Panc1 (cell line): ENCODE results near the gene PTPN18. TPM values are rescaled to one million over a fixed set of nuclear protein-coding genes. Genes with fewer than 3 reads are reported as not detected.

Source experiments
- ATAC-seq: fragments of 200-7000 bp; cut with Tn5 transposase; 2 replicates; pipeline ENCODE4 v1.9.1; 2020; ENCODE audit warnings: mild to moderate bottlenecking, moderate library complexity
- BruUV-seq: library from RNA; stranded (reverse); fragments of 400-500 nt; replicated peaks from 2 replicates; lab custom pipeline; 2021; lab: Mats Ljungman, UMichigan
- CTCF ChIA-PET: fragments of 300-600 bp; sonication (Branson Sonifier 250); formaldehyde crosslinking; loops from one replicate; lab custom pipeline; 2022; ENCODE audit warnings: antibody characterized with exemption; lab: Charles Lee
- POLR2A ChIA-PET: fragments of 300-600 bp; sonication (Branson Sonifier 250); formaldehyde crosslinking; loops from one replicate; lab custom pipeline; 2022; ENCODE audit warnings: antibody characterized with exemption; lab: Charles Lee
- DNase-seq: peaks from one replicate; pipeline ENCODE4 v3.0.0-alpha.2; 2010; ENCODE audit warnings: low read depth, low spot score
- H3K27ac ChIP-seq: 2 replicates; pipeline ENCODE4 v1.5.1; 2011; ENCODE audit warnings: mild to moderate bottlenecking, low read length, inconsistent platforms
- H3K27me3 ChIP-seq: fragments of 200-500 bp; sonication (Bioruptor generic); 2 replicates; pipeline ENCODE4 v1.6.0; 2014; ENCODE audit warnings: low read length, inconsistent platforms; ENCODE audit not compliant: control insufficient read depth, insufficient read depth
- H3K36me3 ChIP-seq: fragments of 200-500 bp; sonication (Bioruptor generic); 2 replicates; pipeline ENCODE4 v1.5.1; 2014; ENCODE audit warnings: inconsistent platforms, mild to moderate bottlenecking, low read length, moderate library complexity; ENCODE audit not compliant: control insufficient read depth, insufficient read depth
- H3K4me1 ChIP-seq: 2 replicates; pipeline ENCODE4 v1.5.1; 2011; ENCODE audit warnings: inconsistent platforms, mild to moderate bottlenecking, low read length, moderate library complexity; ENCODE audit not compliant: control insufficient read depth, insufficient read depth
- H3K4me3 ChIP-seq, 2 experiments: 2 replicates each; pipeline ENCODE4 v1.5.1; 2011 to 2012; ENCODE audit warnings: low read depth in 2 of 2, low read length in 2 of 2, mild to moderate bottlenecking in 2 of 2, inconsistent platforms in 1 of 2, moderate library complexity in 1 of 2
- H3K9me3 ChIP-seq: fragments of 200-500 bp; sonication (Bioruptor generic); 2 replicates; pipeline ENCODE4 v1.5.1; 2014; ENCODE audit warnings: low read depth, mild to moderate bottlenecking, inconsistent platforms, low read length, moderate library complexity; ENCODE audit not compliant: control insufficient read depth, insufficient read depth
- CTCF ChIP-seq: fragments of 450-650 bp; IDR thresholded peaks from 2 replicates; pipeline ENCODE4 v1.5.1; 2017; ENCODE audit warnings: mild to moderate bottlenecking
- POLR2AphosphoS5 ChIP-seq: IDR thresholded peaks from 2 replicates; pipeline ENCODE4 v1.6.1; 2012; ENCODE audit warnings: mild to moderate bottlenecking, low read depth, low read length, moderate library complexity
- REST ChIP-seq, 2 experiments: IDR thresholded peaks; 2 replicates each; pipeline ENCODE4 v1.6.1; 2011 to 2012; ENCODE audit warnings: low read depth in 2 of 2, control low read depth in 1 of 2, low read length in 1 of 2, mild to moderate bottlenecking in 1 of 2, moderate library complexity in 1 of 2; ENCODE audit not compliant: insufficient read depth in 1 of 2
- SIN3A ChIP-seq: IDR thresholded peaks from 2 replicates; pipeline ENCODE4 v1.6.1; 2012; ENCODE audit warnings: low read depth, mild to moderate bottlenecking, low read length, moderate library complexity, borderline replicate concordance; ENCODE audit not compliant: insufficient read depth
- TCF7L2 ChIP-seq: IDR thresholded peaks from 2 replicates; pipeline ENCODE4 v1.6.1; 2011; ENCODE audit warnings: mild to moderate bottlenecking, low read depth, low read length, inconsistent platforms
- in situ Hi-C: cut with HindIII; loops from 2 replicates; pipeline ENCODE4 v1.10.0; 2016; ENCODE audit warnings: low sequenced_read_pairs, low pct_unique_long_range_greater_than_20kb
- intact Hi-C: fragments of 100-400 bp; cut with micrococcal nuclease; formaldehyde crosslinking; loops from one replicate; pipeline ENCODE4 v1.10.0; 2022; ENCODE audit not compliant: unreplicated experiment
- total RNA-seq: library from RNA; stranded (reverse); gene quantifications from one replicate; pipeline ENCODE4 v1.2.1, GENCODE V29; 2021; ENCODE audit not compliant: unreplicated experiment

Gene PTPN18
- total RNA-seq, 1 experiment from 2014 or later, result 35.3 TPM

GRCh38 chr2:130388221-130388907 is 32.5 kb downstream of the PTPN18 start:
- Histone ChIP-seq H3K27me3 (no peaks in the 10 kb centered on the region), H3K4me1 (peaks cover 11% of the 10 kb centered on the region), H3K36me3 (no peaks in the 10 kb centered on the region), H3K4me3 (no peak overlapping the region), H3K27ac (no peak overlapping the region), H3K9me3 (no peaks in the 10 kb centered on the region)
- BruUV-seq, result no TSS peak
- POLR2A ChIA-PET, result interaction anchor here (0.6 kb wide), 1 partner anchor 21 kb away, joined by 4 read pairs; no protein-coding TSS in a partner anchor
- CTCF ChIA-PET, result no interaction called here
- in situ Hi-C loops, result no loop called here
- DNase-seq (no peak), ATAC-seq (no peak)
- intact Hi-C loops, result no loop called here
- TF ChIP-seq CTCF (no peak), TCF7L2 (no peak), REST (IDR thresholded peaks at IDR 0.05; ENCODE audit: insufficient read depth in 1 of 2, low read depth in 2 of 2, low read length in 1 of 2) (no peak), SIN3A (no peak), POLR2AphosphoS5 (no peak)

- POLR2A ChIA-PET, result no interaction called here
- CTCF ChIA-PET, result no interaction called here
- in situ Hi-C loops, result no loop called here
Observed at GRCh38 chr2:130389358-130389757, 33.5 kb downstream of the PTPN18 start.

More at GRCh38 chr2:130389358-130389757, 33.5 kb downstream of the PTPN18 start:
- Histone ChIP-seq H3K4me1 (peaks cover 11% of the 10 kb centered on the region), H3K9me3 (no peaks in the 10 kb centered on the region), H3K27ac (no peak overlapping the region), H3K36me3 (no peaks in the 10 kb centered on the region), H3K27me3 (no peaks in the 10 kb centered on the region), H3K4me3 (no peak overlapping the region)
- ATAC-seq (no peak), DNase-seq (no peak)
- intact Hi-C loops, result no loop called here
- no TSS peak for BruUV-seq
- TF ChIP-seq SIN3A (no peak), REST (IDR thresholded peaks at IDR 0.05; ENCODE audit: insufficient read depth in 1 of 2, low read depth in 2 of 2, low read length in 1 of 2) (no peak)
